ENCODE results near the gene HADHA.
A peak's percentile ranks its signal among the peaks of the same experiment; 100 is the strongest.

Gene HADHA

DNA sequence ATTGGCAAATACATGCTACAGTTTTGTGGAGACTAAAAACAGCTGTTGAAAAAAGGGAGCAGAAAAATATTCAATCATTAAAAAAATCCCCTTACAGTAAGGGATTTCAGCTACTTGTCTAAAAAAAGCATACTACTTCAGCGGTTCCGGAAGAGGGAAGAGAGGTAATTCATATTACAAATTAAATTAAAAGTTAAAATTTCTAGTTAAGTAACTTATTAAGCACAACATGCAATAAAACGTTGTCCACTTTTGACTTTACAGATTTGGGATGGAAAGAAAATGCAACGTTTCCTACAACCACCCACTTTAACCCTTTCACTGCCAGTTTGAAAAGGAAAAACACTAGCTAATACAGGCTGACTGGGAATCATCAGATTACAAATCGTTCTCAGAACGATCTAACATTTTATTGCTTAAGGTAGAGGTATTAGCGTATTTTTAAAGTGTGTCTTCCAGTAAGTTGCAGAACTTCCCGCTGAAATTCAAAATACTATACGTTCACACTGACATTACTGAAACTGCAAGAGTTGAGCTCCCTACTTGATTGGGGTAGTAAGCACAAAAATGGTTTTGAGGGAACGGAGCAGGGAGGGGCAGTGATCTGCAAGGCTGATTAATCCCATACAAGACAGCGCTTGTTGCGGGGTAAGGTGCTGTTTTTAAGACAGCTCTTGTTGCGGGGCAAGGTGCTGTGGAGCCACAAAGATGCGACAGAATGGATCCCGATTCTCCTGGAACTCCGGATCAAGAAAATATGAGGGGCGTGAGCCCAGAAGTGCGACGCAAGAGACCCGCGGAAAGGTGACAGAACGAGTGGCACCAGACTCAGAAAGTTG is 743 bp downstream of the HADHA start:
- peak; percentile 73 for DNase-seq

DNA sequence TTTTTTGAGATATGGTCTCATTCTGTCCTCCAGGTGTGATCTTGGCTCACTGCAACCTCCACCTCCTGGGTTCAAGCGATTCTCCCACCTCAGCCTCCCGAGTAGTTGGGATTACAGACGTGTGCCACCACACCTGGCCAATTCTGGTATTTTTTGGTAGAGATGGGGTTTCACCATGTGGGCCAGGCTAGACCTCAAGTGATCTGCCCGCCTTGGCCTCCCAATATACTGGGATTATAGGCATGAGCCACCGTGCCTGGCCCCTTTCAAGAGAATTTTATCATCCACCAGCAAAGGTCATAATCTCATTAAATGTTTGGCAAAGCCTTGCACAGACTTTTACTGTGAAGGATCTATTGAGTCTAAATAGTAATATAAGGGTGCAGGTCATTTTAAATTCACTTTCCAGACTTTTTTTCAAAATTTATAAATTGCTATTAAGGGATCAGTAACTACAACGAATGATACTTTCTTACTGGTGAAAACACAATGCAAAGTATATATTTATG is 2.5 kb downstream of the HADHA start:
- DNase-seq = peak; percentile 46

DNA sequence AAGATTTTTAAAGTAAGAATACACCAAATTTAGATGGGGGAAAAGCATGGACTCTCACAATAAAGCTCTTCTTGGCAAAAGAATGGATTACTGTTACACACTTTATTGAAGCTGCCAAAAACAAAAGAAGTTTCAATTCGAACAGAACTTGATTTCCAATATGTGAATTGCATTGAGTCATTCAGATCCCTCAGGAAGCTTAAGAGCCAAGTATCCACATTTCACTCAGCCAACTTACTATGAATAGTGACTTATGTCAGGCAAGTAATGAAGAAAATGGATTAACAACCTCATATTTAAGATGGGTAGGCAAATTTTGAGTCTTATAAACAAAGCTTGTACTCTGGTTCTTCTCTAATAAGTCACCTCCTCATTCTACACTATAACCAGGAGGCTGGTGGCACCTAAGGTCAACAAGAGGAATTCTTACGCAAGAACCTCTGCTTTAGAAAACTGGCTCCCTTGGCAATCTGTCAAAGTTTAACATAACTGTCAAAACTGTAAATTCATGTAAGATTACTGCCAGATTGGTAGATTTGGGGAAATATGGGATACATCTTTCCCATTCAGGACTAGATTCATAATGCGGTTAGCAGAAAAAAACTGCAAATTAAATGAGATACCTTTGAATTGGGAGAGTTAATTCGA is 6.0 kb downstream of the HADHA start:
- DNase-seq = no peak

DNA sequence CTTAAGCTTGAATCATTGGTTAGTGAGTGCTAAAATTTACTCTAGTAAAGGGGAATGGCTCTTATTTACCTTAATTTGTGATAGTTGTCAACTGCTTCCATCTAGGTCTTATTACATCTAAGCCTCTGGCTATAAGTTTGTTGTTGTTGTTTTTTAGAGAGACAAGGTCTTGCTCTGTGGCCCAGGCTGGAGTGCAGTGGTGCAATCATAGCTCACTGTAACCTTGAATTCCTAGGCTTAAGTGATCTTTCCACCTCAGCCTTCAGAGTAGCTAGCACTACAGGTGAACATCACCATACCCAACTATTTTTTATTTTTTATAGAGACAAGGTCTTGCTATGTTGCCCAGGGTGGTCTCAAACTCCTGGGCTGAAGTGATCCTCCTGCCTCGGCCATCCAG is 6.6 kb downstream of the HADHA start:
- DNase-seq = no peak

DNA sequence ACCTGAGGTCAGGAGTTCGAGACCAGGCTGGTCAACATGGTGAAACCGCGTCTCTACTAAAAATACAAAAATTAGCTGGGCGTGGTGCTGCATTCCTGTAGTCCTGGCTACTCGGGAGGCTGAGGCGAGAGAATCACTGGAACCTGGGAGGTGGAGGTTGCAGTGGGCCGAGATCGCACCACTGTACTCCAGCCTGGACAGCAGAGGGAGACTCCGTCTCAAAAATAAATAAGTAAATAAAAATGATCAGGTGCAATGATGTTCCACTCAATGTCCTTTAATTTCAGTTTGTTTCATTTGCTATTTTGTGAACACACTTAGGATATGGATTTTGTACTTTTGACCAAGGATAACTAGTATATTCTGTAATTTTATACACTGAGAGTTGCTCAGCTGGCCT is 9.3 kb downstream of the HADHA start:
- DNase-seq = peak; percentile 23

DNA sequence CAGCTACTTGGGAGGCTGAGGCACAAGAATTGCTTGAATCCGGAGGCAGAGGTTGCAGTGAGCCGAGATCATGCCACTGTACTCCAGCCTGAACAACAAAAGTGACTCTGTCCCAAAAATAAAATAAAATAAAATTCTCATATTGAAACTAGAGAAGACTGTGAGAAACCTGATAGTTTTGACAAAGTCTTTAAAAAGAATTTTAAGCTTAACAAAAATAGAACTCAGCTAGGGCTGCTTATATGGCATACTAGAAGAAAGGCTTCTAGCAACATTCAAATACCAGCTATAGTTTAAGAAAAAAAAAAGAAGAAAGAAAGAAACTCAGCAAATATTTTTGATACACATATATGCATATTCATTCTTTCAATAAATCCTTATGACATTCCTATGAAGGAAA is 13.6 kb downstream of the HADHA start:
- DNase-seq = no peak

DNA sequence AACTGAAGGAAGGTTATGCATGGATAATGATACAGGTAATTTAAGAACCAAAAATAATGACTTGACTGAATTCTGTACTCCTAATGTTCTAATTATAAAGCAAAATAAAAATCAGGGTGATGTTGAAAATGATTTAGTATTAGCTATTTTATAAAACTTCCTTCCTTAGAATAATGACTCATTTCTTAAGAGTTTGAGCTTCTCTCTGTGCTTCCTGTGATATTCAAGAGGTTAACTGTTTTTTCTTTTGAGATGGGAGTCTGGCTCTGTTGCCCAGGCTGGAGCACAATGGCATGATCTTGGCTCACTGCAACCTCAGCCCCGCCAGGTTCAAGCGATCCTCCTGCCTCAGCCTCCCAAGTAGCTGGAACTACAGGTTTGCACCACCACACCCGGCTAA is 14.8 kb downstream of the HADHA start:
- DNase-seq = no peak

DNA sequence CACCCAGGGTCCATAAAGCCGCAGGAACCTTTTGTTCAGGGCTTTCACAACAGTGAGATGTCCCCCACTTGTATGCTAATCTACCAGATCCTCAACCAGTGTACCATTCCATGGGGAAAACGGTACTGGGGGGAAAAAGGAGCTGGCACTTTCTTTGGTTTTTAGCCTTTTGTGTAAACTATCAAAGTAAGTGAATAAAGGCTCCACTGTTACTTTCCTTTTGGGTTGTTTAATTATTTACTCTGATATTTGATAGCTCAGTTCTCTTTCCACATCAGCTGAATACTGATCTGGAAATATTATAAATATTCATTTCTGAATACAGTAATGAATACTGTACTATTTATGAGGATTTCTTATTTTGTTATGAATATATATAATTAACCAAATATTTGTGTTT is 20.3 kb downstream of the HADHA start:
- no peak for DNase-seq

DNA sequence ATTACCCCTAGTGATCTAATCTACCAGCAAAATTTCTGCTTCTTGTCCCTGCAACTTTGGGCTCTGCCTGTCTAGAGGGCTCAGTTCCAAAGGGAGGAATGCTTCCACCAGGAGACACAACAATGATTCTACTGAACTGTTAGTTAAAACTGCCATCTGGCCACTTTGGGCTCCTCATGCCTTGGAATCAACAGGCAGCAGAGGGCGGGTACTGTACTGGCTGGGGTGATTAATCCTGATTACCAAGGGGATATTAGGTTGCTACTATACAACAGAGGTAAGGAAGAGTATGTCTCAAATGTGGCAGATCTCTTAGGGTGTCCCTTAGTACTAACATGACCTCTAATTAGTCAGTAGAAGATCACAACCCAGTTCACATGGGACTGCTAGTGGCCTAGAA is 21.4 kb downstream of the HADHA start:
- peak; percentile 22 for DNase-seq

DNA sequence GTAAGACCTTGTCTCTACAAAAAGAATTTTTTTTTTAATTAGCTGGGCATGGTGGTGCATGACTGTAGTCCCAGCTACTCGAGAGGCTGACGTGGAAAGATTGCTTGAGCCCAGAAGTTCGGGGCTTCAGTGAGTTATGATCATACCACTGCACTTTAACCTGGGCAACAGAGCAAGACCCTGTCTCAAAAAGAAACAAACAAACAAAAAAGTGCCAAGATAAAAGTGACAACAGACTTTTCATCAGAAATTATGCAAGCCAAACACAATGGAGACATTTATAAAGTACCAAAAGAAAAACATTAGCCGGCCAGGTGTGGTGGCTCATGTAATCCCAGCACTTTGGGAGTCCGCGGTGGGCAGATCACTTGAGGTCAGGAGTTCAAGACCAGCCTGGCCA is 26.7 kb downstream of the HADHA start:
- DNase-seq = no peak

DNA sequence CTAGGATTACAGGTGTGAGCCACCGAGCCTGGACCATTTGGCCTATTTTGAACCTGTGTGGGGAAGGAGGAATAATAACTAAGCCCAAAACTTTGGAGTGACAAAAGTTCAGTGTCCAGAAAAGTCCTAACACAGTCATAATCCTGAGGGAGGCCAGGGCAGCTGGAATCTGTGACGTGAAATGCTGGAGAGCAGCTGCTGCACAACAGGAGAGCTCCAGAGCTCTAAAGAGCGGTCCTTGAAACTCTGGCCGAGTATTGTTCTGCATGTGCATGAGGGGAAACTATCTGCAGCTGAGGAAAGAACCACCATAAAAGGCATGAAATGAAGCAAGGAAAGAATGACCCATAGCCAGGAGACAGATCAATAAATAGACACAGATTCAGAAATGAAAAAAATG is 27.8 kb downstream of the HADHA start:
- no peak for DNase-seq

DNA sequence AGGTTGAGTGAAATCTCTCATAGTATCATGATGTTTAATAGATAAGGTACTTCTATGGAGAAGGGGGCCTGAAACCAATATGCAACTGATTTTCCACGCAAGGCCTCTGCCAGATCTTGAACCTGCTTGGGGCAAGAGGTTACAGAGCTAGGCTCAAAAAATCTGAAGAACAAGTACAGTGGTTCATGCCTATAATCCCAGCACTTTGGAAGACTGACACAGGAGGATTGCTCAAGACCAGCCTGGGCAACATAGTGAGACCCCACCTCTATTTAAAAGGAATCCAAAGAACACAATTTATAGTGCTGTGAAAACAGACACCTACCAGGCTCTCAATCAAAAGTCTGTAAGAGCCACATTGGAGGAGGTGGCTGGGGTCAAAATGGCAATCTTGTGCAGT is 28.6 kb downstream of the HADHA start:
- no peak for DNase-seq

DNA sequence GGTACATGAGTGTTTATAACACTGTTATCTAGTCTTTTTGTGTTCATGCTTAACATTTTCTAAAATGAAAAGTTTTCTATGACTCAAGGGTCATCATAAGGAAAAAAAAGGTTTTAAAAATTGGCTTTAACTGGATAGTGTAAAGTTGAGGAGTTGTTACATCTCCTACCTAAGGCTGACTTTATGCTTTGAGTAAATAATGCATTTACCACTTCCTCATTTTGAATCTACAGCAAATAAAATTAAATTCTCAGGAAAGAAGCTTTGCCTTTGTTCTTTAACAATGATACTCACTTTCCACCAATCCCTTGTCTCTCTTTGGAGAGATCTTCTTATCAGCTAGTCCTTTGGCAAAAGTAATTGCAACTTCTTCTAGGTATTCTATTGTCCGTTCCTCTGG is 29.7 kb downstream of the HADHA start:
- DNase-seq = no peak

DNA sequence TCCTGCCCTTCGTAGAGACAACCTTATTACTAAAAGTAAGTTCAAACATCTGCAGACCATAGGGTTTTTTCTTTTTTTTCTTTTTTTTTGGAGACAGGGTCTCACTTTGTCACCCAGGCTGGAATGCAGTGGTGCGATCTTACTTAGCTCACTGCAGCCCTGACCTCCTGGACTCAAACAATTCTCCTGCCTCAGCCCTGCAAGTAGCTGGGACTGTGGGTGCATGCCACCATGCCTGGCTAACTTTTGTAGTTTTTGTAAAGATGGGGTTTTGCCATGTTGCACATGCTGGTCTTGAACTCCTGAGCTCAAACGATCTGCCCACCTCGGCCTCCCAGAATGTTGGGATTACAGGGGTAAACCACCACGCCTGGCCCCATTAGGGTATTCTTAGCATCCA is 32.4 kb downstream of the HADHA start:
- DNase-seq = no peak

DNA sequence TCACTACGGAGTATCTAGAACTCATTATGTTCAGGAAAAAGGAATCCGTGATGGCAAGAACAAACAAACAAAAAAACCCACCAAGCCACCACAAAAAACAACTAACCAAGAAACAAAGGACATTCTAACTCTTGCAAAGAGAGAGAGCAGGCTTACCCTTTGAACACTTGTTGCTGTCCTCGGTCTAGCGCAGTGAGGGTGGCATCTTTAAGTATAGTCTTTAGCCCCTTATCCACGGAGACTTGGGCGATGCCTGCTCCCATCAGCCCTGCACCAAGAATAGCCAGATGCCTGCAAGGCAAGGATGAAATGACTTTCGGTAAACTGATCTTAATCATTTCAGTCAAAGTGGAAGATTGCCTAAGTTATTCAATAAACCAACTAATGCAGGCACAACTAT is 40.5 kb downstream of the HADHA start:
- no peak for DNase-seq

DNA sequence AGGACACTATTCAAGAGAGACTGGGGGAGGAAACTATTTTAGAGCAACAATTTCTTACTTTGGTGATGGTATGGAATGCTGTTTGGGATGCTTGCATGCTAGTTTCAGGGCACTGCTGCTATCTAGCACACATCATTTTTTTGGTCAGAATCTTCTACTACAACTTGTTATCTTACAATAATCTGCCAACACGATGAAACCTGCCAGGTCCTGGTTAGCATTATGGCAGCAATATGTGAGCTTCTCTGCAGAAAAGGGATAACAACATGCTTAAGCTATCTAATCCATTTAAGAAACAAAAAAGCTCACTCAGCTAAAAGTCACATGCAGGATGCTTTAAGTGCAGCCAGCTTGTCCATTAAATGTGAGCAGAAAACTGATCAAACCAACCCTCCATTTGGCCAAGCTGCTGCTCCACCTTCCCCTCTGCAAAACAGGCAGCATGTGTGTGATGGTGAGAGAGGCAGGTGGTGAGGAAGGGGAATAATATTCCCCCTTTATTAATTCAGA is 41.4 kb downstream of the HADHA start:
- DNase-seq = no peak

DNA sequence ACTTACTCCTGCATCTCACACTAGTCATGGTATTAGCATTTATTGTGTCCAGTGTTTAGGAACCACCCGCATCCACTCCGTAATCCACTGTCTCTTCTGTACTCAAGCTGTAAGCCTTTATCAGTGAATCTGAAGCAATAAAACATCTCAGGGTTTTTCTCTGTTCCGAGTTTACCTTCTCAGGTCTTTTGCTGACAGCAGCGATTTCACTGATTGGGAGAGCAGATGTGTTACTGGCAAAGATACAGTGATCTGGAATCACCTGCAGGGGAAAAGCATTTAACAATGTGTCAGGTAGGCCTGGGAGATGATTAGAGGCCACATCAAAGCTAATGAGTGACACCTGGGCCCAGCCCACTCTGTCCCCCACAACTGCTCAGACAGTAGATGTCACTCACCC is 46.9 kb downstream of the HADHA start:
- no peak for DNase-seq

DNA sequence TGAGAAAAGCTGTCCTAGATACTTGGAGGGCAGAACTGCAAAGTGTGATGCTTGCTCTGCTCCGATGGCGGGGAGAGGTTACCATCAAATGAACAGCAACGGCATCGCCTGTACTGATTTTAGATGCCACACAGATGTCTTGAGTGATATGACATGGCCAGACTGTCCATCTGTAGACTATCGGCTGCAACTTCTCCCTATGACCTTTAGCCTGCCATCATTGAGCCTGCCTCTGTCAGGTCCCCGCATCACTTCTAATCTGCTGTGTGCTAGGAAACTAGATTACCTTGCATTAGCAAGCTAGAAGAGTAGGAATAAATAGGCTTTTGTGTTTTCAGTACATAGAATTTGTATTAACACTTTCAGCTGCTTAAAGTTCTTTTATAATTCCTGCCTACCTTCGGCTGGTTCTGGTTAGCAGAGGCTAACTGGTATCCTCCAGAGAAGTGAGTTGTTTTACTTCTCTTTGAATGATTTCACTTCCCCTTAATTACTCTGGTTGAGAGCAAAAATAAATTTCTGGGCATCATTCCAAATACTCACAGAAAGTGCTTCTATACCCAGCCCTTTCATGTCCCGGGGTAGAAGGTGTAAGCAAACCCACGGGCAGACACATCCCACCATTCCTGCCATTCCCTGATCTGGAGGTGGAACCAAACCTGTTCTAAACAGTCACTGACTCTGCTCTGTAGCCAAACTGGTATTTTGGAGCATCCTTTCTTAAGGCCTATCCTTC is 47.6 kb downstream of the HADHA start:
- no peak for DNase-seq

DNA sequence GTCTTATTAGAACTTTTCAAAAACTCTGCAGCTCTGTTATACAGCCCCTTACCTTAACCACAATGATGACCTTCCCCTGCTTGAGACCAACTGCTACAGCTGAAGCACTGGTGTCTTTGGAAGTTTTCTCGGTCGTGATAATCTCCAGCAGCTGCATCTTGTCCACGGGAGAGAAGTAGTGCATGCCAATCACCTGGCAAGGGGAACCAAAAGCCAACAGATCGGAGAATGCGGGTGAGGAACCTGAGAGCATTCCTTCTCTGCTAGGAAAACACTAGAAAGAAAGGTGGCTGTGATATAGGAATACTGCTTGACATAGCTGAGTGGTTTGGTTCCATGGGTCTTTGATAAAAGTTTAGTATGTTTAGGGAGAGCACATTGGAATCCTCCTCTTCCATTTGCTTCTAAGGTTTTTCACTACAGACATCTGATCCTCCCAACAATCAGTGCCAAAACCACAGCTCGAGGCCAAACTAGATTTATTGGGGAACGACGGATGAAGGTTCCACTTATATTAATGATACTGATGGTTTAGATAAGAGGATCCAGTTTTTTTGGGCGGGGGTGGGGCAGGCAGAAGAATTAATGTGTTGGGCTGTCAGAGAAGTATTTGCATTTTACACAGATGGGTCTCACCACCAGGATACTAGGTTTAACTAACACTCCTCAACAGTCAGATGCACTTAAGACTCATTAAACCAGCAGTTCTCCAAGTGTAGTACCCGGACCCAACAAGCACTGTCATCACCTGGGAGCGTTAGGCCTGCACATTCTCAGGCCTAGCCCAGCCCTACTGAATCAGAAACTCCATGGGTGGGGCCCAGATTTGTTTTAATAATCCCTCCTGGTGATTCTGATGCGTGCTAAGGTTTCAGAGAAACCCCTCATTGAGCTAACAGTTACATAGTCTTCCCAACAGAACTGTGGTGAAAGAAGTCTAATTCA is 49.1 kb downstream of the HADHA start:
- no peak for DNase-seq

DNA sequence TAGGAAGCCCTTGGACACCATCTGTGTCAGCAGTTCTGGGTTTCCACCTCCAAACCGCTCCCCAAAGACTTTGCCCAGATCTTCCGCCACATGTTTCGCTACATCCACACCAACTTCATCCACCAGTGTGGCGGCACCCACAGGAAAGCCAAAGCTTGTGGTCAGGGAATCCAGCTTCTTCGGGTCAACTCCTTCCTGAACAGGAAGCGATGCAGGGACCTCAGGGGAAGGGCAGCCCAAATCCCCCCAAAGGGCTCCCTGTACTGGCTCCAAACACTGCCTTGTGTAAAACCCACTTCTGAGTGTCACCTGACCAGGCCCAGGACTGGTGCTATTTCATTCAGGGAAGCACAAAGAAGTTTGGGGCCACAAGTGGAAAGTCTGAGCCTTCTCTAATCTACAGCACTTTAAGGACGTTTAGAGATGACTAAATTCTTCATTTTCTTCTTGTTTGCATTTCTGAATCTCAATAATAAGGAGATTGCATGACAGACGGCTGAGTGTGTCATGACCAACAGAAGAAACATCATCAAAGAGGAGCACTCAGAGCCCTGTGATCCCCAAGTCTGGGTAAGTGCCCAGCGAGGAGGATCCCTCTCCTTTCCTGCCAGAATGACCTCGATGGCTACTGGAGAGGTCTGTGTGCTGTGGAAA is 50.7 kb downstream of the HADHA start:
- DNase-seq = no peak

DNA sequence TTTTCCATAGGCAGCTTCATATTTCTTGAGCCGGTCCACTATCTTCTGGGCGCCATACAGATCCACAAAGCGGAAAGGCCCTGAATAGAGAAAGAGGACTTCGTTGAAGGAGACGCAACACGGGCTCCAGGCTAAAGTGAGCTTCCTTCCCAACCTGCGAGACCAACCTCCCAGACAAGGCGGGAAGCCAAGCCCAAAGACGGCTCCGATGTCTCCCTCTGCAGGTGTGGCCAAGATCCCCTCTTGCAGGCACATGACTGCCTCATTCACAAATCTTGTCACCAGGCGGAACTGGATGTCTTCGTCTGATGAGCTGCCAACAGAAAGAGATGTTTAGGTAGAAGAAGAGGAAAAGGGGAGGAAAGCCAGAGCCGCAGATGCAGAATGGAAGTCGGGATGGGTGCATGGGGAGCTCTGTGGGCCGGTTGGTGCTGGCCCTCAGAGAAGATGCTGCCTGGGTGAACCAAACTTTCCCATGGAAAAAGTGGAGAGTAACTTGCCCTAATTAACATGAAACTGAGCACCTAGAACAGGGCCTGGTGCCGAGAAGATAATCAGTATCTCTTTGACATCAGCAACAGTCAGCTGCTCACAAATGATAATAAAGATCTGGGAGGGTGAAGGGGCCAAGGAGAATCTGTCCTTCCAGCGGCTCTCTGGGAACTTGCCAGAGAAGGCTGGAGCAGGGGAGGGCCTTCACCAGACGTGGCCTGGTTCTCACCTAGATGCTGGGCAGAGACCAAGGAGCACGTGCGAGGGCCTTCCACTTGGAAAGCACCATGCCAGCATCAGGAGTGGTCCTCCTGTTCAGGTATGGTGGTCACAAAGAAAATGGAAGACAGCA is 52.9 kb downstream of the HADHA start:
- peak; percentile 84 for DNase-seq

All from hematopoietic multipotent progenitor cell treated with erythropoietin and hydrocortisone succinate and interleukin-3 and kit ligand, for 8 days (in vitro differentiated cells).